A172 (cell line): Measurements from ENCODE around the gene IVD. TPM values are rescaled to one million over a fixed set of nuclear protein-coding genes. Genes with fewer than 3 reads are reported as not detected.
"Not testable (repeated sequence)": the region's sequence is repeated elsewhere in the genome, so short reads cannot be mapped to it uniquely, and the experiment has no call there.

Experiments
- DNase-seq: peaks from one replicate; pipeline ENCODE4 v3.0.0-alpha.2; 2015; ENCODE audit warnings: low spot score
- total RNA-seq: library from RNA; depleted of rRNA; stranded (reverse); fragments of >200 nt; shearing (Covaris generic); gene quantifications from 2 replicates; pipeline ENCODE4 v1.2.3, GENCODE V29; 2014

IVD gene
- total RNA-seq, 1 experiment from 2014 or later = 10.8 TPM

GRCh38 chr15:40438712-40439111, 33.1 kb downstream of the IVD start:
- DNase-seq = no peak

DNA sequence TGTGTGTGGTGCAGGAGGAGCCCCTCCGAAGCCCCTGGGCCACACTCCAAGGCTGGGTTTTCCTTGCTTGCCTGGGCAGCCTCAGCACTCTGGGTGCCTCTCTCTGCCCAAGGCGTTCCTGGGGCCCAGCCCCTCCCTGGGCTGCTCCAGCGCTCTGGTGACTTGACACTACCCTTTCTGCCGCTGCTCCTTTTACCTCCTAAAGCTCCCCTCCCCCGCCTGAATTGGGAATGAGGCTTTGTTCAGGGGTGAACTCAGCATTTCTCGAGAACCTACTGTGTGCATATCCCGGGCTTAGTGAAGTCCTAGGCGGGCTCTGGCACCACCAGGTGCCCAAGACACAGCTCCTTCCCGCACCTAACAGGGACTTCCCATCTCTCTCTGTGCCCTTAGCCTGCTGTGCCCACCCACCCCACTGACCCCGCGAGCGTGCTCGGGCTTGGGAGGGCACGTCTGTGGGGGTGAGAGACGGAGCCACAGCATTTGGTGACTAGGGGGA, 33.9 kb downstream of the IVD start:
- DNase-seq = peak; percentile 10

GRCh38 chr15:40439960-40440742, 34.6 kb downstream of the IVD start:
- DNase-seq = no peak

GRCh38 chr15:40440743-40441564, 35.4 kb downstream of the IVD start, which contains the start of gene BAHD1:
TSS of gene BAHD1 (plus strand) at chr15:40440953. CDS start at chr15:40458465, 17,512 bp downstream.
- peak; percentile 80 for DNase-seq

DNA sequence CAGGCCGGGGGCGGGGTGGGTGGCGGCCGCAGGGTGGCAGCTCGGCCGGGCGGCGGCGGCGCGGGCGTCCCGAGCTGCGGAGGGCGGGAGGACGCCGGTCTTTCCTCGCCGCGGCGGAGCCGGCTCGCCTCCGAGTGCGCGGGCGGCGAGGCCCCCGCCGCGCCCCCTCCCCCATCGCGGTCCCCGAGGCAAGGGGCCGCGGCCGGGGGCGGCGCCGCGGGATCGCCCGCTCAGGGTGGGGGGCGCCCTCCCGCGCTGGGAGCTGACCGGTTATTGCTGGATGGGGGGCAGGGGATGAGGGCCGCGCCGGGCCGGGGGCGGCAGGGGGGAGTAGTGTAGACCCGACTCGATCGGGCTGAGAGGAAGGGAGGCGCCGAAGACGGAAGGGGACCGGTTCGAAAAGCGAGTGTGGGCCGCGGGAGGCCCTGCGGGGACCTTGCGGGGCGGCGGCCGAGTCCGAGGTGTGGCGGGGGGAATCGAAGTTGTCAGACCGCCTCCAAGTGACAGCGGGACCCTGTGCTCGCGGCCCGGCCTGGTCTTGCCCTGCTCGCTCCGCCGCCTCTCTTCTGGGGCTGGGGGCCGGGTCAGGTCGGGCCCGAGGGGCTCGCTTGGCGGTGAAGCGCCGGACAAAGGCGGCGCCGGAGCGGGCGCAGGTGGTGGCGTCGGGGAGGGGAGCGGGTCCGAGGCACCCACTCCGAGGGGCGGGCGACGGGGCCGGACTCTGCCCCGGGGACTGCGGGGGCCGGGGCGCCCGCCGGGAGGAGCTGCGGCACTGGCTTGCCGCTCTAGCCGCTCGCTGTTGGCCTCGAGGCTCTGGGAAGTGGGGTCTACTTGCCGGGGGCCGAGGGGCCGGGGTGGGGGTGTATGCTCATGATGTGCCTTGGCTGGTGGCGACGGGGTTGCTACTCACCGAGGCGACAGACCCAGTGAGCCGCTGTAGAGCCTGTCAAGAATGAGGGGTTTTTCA, 36.3 kb downstream of the IVD start:
- no peak for DNase-seq

DNA sequence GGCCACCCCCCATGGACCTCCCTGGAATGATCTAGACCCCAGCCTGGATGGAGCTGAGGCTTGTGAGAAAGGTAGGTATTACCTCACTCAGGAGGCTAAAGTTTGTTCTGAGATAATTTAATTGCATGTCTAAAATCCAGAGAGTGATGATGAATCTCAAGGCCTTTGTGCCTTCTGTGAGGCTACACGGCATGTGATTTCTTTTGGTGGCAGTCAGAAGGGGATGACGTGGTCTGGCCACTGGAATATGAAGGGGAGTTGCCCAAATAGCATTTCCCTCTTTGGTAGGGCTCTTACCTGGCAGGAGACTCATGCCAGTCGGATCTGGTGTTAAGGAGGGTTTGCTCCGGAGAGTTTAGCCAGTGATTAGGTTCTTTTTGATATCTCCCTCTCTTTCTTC, 37.7 kb downstream of the IVD start:
- no peak for DNase-seq

GRCh38 chr15:40443846-40444245, 38.3 kb downstream of the IVD start:
- DNase-seq = no peak

DNA sequence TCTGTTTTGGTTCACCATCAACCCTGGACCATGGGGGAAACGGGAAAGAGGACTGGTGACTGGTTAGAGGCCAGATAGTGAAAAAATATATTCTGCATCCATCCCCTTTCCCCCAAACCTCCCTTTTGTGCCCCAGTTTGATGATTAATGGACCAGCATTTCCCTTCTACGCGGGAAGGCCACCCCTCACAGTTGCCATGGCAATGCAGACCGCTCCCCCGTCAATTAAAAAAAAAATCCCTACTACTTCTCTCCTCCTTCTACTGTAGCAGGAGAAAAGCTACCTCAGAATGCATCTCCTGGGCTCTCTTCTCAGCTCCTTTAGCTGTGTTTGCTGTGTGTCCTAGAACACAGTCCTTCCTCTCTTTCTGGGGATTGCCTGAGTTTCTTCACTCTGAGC, 39.1 kb downstream of the IVD start:
- DNase-seq = no peak

DNA sequence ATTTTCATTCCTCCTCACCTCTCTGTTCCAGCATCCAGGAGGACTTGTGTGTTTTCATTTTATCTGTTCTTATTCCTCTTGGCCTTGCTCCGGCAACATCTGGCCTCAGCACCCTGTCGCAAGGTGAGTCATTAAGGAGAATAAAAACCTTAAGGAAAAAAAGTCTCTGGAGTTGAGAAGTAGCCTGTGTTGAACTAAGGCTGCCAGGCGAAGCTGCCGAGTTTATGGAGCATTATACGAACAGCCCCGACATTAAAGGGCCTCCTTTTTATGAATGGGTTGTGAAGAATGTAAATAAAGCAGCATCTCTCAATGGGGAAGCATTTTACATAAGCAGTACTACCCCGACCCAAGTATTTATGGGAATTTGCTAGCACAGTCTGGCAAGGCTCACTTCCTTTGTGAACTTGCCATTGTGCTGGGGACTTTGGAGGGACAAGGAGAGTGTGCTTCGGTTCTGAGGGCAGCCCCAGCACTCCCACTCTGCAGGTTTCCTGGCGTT, 39.9 kb downstream of the IVD start:
- DNase-seq = peak; percentile 38

GRCh38 chr15:40446144-40446543, 40.5 kb downstream of the IVD start:
- DNase-seq = no peak

GRCh38 chr15:40448354-40448753, 42.8 kb downstream of the IVD start:
- no peak for DNase-seq

GRCh38 chr15:40449275-40449674, 43.7 kb downstream of the IVD start:
- DNase-seq = peak; percentile 53

GRCh38 chr15:40450047-40450446, 44.5 kb downstream of the IVD start:
- no peak for DNase-seq

- no peak for DNase-seq
Observed at GRCh38 chr15:40451527-40452158, 46.0 kb downstream of the IVD start.

GRCh38 chr15:40452296-40453090, 46.9 kb downstream of the IVD start:
- no peak for DNase-seq

DNA sequence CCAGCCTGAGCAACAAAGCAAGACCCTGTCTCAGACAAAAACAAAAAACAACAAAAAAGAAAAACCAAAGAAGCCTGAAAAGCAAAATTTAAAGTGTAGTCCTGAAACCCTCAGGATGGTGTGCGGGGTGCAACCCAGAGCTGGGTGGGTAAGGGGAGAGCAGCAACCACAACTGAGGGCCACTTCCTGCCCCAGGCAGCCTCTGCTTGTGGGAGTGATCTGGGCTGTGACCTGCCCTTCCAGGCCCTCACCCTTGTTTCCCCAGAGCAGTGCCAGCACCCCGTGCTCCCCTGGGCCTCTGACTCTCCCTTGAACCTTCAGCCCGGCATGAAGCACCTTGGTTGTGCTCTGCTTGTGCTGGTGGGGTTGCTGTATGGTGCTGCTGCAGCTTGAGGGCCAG, 48.3 kb downstream of the IVD start:
- not testable (repeated sequence) for DNase-seq

GRCh38 chr15:40454904-40455391, 49.4 kb downstream of the IVD start:
- no peak for DNase-seq

GRCh38 chr15:40456299-40456712, 50.7 kb downstream of the IVD start:
- DNase-seq = no peak

DNA sequence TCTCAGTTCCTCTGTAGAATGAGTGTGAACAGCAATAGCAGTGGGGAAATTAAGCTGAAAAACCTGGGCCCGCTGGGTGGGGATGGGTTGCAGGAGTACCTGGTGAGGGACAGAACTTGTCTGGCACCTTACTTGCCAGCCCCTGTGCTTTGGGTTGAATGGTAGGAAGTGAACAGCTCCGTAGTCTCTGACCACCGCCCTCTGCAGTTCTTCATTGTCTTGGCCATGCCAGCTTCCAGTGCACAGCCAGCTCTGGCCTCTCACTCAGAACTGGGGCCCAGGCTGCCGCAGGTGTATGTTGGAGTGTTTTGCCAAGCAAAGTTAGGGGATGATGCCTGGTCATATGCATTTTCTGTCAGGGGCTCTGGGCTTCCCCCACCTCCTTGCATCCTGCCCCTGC, 51.1 kb downstream of the IVD start:
- no peak for DNase-seq
